Right forelimb (tissue), 1 donor: ENCODE results near the gene SLC23A2.

Experiments used
- DNase-seq: peaks from one replicate; pipeline ENCODE4 v3.0.0-alpha.2; 2018

Gene SLC23A2

GRCh38 chr20:4811661-4812181, 189.6 kb downstream of the SLC23A2 start:
- no peak for DNase-seq

GRCh38 chr20:4811257-4811656, 190.1 kb downstream of the SLC23A2 start:
- DNase-seq = no peak

- no peak for DNase-seq
Observed at GRCh38 chr20:4810426-4811019, 190.8 kb downstream of the SLC23A2 start.

- DNase-seq = no peak
Observed at GRCh38 chr20:4809707-4810106, 191.6 kb downstream of the SLC23A2 start.

- DNase-seq = no peak
Observed at GRCh38 chr20:4808872-4809271, 192.4 kb downstream of the SLC23A2 start.

GRCh38 chr20:4805663-4806449, 195.5 kb downstream of the SLC23A2 start:
- no peak for DNase-seq

- DNase-seq = no peak
Observed at GRCh38 chr20:4802527-4802926, 198.8 kb downstream of the SLC23A2 start.
